Stimulated activated CD4-positive, alpha-beta T cell treated with anti-CD3 and anti-CD28 coated beads, TNF-alpha, amount 100 ng/mL, for 4 hours (primary cell): ENCODE results near the gene NUMB.

ENCODE experiments used
- DNase-seq, 3 experiments: peaks; one replicate each; pipeline ENCODE4 v3.0.0-alpha.2; 2020; ENCODE audit warnings: low read depth in 3 of 3

The NUMB gene

GRCh38 chr14:73261075-73261474, 197.3 kb downstream of the NUMB start:
- no peak for DNase-seq

- no peak for DNase-seq
Observed at GRCh38 chr14:73260574-73260973, 197.8 kb downstream of the NUMB start.

GRCh38 chr14:73259837-73260236, 198.5 kb downstream of the NUMB start:
- no peak for DNase-seq

- DNase-seq = no peak
Observed at GRCh38 chr14:73258845-73259611, 199.3 kb downstream of the NUMB start.

GRCh38 chr14:73258076-73258475, 200.3 kb downstream of the NUMB start:
- DNase-seq = no peak

GRCh38 chr14:73255693-73256225, 202.6 kb downstream of the NUMB start:
- no peak for DNase-seq

- DNase-seq = no peak
Observed at GRCh38 chr14:73255005-73255400, 203.3 kb downstream of the NUMB start.

GRCh38 chr14:73254247-73255004, 203.9 kb downstream of the NUMB start:
- DNase-seq = no peak

- DNase-seq = no peak
Observed at GRCh38 chr14:73253721-73254120, 204.6 kb downstream of the NUMB start.

- no peak for DNase-seq
Observed at GRCh38 chr14:73253323-73253610, 205.1 kb downstream of the NUMB start.

- no peak for DNase-seq
Observed at GRCh38 chr14:73252491-73253322, 205.6 kb downstream of the NUMB start.

- DNase-seq = no peak
Observed at GRCh38 chr14:73251516-73252215, 206.7 kb downstream of the NUMB start.

GRCh38 chr14:73250781-73251500, 207.4 kb downstream of the NUMB start:
- DNase-seq = no peak

- no peak for DNase-seq
Observed at GRCh38 chr14:73250317-73250713, 208.0 kb downstream of the NUMB start.

- DNase-seq = no peak
Observed at GRCh38 chr14:73249564-73250316, 208.6 kb downstream of the NUMB start.

GRCh38 chr14:73249108-73249507, 209.2 kb downstream of the NUMB start:
- no peak for DNase-seq

GRCh38 chr14:73248108-73248868, 210.1 kb downstream of the NUMB start:
- DNase-seq = no peak

- DNase-seq = no peak
Observed at GRCh38 chr14:73246387-73247150, 211.8 kb downstream of the NUMB start.
